Measurements from ENCODE around the gene NPY1R. TPM values are rescaled to one million over a fixed set of nuclear protein-coding genes. Genes with fewer than 3 reads are reported as not detected.

Gene NPY1R
- polyA plus RNA-seq, 1 donor = 4.4 TPM

GRCh38 chr4:163280703-163281519, 51.5 kb downstream of the NPY1R start:
- 29% methylated on average over 1 of the region's 3 CpGs for WGBS (ENCODE audit: insufficient coverage, low lambda C conversion rate)
- H3K36me3 ChIP-seq (ENCODE audit: control insufficient read depth, insufficient read depth, low read length) = no peaks in the 10 kb centered on the region
- H3K4me3 ChIP-seq (ENCODE audit: low read length) = no peak overlapping the region

GRCh38 chr4:163279713-163280112, 52.7 kb downstream of the NPY1R start:
- no peaks in the 10 kb centered on the region for H3K4me1 ChIP-seq (ENCODE audit: control insufficient read depth, insufficient read depth, low read length)
- no peak for DNase-seq
- 100% methylated on average over 1 of the region's 5 CpGs for WGBS (ENCODE audit: insufficient coverage, low lambda C conversion rate)
- H3K36me3 ChIP-seq (ENCODE audit: control insufficient read depth, insufficient read depth, low read length) = no peaks in the 10 kb centered on the region
- no peaks in the 10 kb centered on the region for H3K27me3 ChIP-seq (ENCODE audit: control insufficient read depth, insufficient read depth, low read length)
- H3K27ac ChIP-seq (ENCODE audit: low read length) = no peak overlapping the region
- H3K4me3 ChIP-seq (ENCODE audit: low read length) = no peak overlapping the region
- H3K9me3 ChIP-seq (ENCODE audit: control insufficient read depth, low read depth, low read length) = no peaks in the 10 kb centered on the region

More at GRCh38 chr4:163280703-163281519, 51.5 kb downstream of the NPY1R start:
- H3K9me3 ChIP-seq (ENCODE audit: control insufficient read depth, low read depth, low read length) = no peaks in the 10 kb centered on the region
- H3K4me1 ChIP-seq (ENCODE audit: control insufficient read depth, insufficient read depth, low read length) = no peaks in the 10 kb centered on the region
- no peaks in the 10 kb centered on the region for H3K27me3 ChIP-seq (ENCODE audit: control insufficient read depth, insufficient read depth, low read length)
- no peak for DNase-seq
- H3K27ac ChIP-seq (ENCODE audit: low read length) = no peak overlapping the region

- H3K9me3 ChIP-seq (ENCODE audit: control insufficient read depth, low read depth, low read length) = no peaks in the 10 kb centered on the region
- no peak overlapping the region for H3K27ac ChIP-seq (ENCODE audit: low read length)
- 92% methylated on average over 2 of the region's 3 CpGs for WGBS (ENCODE audit: insufficient coverage, low lambda C conversion rate)
- H3K4me1 ChIP-seq (ENCODE audit: control insufficient read depth, insufficient read depth, low read length) = peaks cover under 1% of the 10 kb centered on the region
- DNase-seq = no peak
- H3K27me3 ChIP-seq (ENCODE audit: control insufficient read depth, insufficient read depth, low read length) = no peaks in the 10 kb centered on the region
- H3K4me3 ChIP-seq (ENCODE audit: low read length) = no peak overlapping the region
- no peaks in the 10 kb centered on the region for H3K36me3 ChIP-seq (ENCODE audit: control insufficient read depth, insufficient read depth, low read length)
Measured at GRCh38 chr4:163274861-163275260, 57.5 kb downstream of the NPY1R start.

Other genes with a start within 250 kb of the NPY1R start
- 19.0 TPM for gene NAF1, start 165.7 kb downstream of the NPY1R start, polyA plus RNA-seq
- 0.22 TPM for gene NPY5R, start 11.3 kb upstream of the NPY1R start, polyA plus RNA-seq
- 0.01 TPM for gene TKTL2, start 141.2 kb upstream of the NPY1R start, polyA plus RNA-seq
- 24.7 TPM for gene TMA16, start 162.1 kb upstream of the NPY1R start, polyA plus RNA-seq